HEK293T (cell line): Measurements from ENCODE around the gene OR10Z1.

Experiments
- BHLHE40 ChIP-seq: fragments of 450-650 bp; IDR thresholded peaks from 2 replicates; pipeline ENCODE4 v1.6.1; 2016; ENCODE audit warnings: mild to moderate bottlenecking, moderate library complexity, borderline replicate concordance
- ELF4 ChIP-seq: fragments of 450-650 bp; IDR thresholded peaks from 2 replicates; pipeline ENCODE4 v1.6.1; 2017; ENCODE audit warnings: antibody characterized with exemption
- FOXM1 ChIP-seq: fragments of 450-650 bp; IDR thresholded peaks from 2 replicates; pipeline ENCODE4 v1.6.1; 2017; ENCODE audit warnings: mild to moderate bottlenecking, borderline replicate concordance
- L3MBTL2 ChIP-seq: fragments of 450-650 bp; conservative IDR thresholded peaks from 2 replicates; pipeline ENCODE4 v1.6.1; 2016; ENCODE audit warnings: mild to moderate bottlenecking
- LEF1 ChIP-seq: fragments of 450-650 bp; IDR thresholded peaks from 2 replicates; pipeline ENCODE4 v1.6.1; 2017; ENCODE audit warnings: mild to moderate bottlenecking, borderline replicate concordance
- NFRKB ChIP-seq: fragments of 450-650 bp; IDR thresholded peaks from 2 replicates; pipeline ENCODE4 v1.6.1; 2016; ENCODE audit warnings: mild to moderate bottlenecking, moderate library complexity
- PKNOX1 ChIP-seq: fragments of 450-650 bp; IDR thresholded peaks from 2 replicates; pipeline ENCODE4 v1.6.1; 2016
- SP1 ChIP-seq: fragments of 450-650 bp; IDR thresholded peaks from 2 replicates; pipeline ENCODE4 v1.6.1; 2017
- SUZ12 ChIP-seq: fragments of 450-650 bp; IDR thresholded peaks from 2 replicates; pipeline ENCODE4 v1.6.1; 2016; ENCODE audit warnings: mild to moderate bottlenecking
- TARDBP ChIP-seq: fragments of 450-650 bp; IDR thresholded peaks from 2 replicates; pipeline ENCODE4 v1.6.1; 2016
- ZNF384 ChIP-seq: fragments of 450-650 bp; IDR thresholded peaks from 2 replicates; pipeline ENCODE4 v1.6.1; 2016

GRCh38 chr1:158607296-158607695, 2.2 kb downstream of the OR10Z1 start:
- no peak for TF ChIP-seq SP1
- TF ChIP-seq ZNF384: no peak
- no peak for TF ChIP-seq BHLHE40
- TF ChIP-seq NFRKB: no peak
- TF ChIP-seq FOXM1: no peak
- no peak for TF ChIP-seq PKNOX1
- no peak for TF ChIP-seq SUZ12
- TF ChIP-seq TARDBP: no peak
- no peak for TF ChIP-seq LEF1
- TF ChIP-seq ELF4: no peak
- TF ChIP-seq L3MBTL2: no peak
